Prostate gland (tissue), 2 donors: ENCODE measurements around the gene LRRTM3. TPM values are rescaled to one million over a fixed set of nuclear protein-coding genes. Genes with fewer than 3 reads are reported as not detected.

Experiments used
- DNase-seq: peaks from one replicate; pipeline ENCODE4 v3.0.0-alpha.2; 2019; ENCODE audit warnings: low spot score
- H3K27ac ChIP-seq, 2 donors: fragments of 200-600 bp; sonication (generic); 2 replicates each; pipeline ENCODE4 v1.5.1; 2017 to 2019
- H3K27me3 ChIP-seq: fragments of 200-600 bp; sonication (generic); replicated peaks from 2 replicates; pipeline ENCODE4 v1.5.1; 2019; ENCODE audit not compliant: insufficient read depth
- H3K36me3 ChIP-seq, 2 donors: fragments of 200-600 bp; sonication (generic); 1 replicate in 1 of 2; 2 replicates in 1 of 2; pipeline versions ENCODE4 v1.5.1 to v1.8.1; 2017 to 2019
- H3K4me1 ChIP-seq: fragments of 200-600 bp; sonication (generic); replicated peaks from 2 replicates; pipeline ENCODE4 v1.5.1; 2019
- H3K4me3 ChIP-seq, 2 donors: fragments of 200-600 bp; sonication (generic); 2 replicates each; pipeline ENCODE4 v1.5.1; 2017 to 2019
- H3K9me3 ChIP-seq: fragments of 200-600 bp; sonication (generic); 2 replicates; pipeline ENCODE4 v1.5.1; 2017
- POLR2A ChIP-seq: fragments of 450-650 bp; IDR thresholded peaks from one replicate; pipeline ENCODE4 v1.6.1; 2016; ENCODE audit warnings: antibody characterized with exemption, mild to moderate bottlenecking
- POLR2AphosphoS5 ChIP-seq: sonication (generic); formaldehyde crosslinking; IDR thresholded peaks from one replicate; pipeline ENCODE4 v1.6.1; 2017; ENCODE audit warnings: antibody characterized with exemption
- WGBS: methylation state at CpG from one replicate; pipeline ENCODE4 v1.1.5; 2018; 5-methylcytosine and 5-hydroxymethylcytosine counted together
- intact Hi-C: fragments of 100-400 bp; cut with DNase I; formaldehyde crosslinking; loops from one replicate; pipeline ENCODE4 v1.14.2; 2022
- total RNA-seq, 2 donors: library from RNA; depleted of rRNA; stranded (reverse); fragments of >200 nt; gene quantifications; one replicate each; pipeline ENCODE4 v1.1.0, GENCODE V29; 2016
- TF ChIP-seq, protein P1 (sequence below), 4 experiments: fragments of 200-600 bp in 2 of 4; fragments of 450-650 bp in 2 of 4; sonication (generic) in 2 of 4; IDR thresholded peaks; 1 replicate in 3 of 4; 2 replicates in 1 of 4; pipeline ENCODE4 v1.5.1; 2016 to 2019; ENCODE audit warnings: antibody characterized with exemption in 4 of 4, mild to moderate bottlenecking in 2 of 4, moderate library complexity in 2 of 4

Gene LRRTM3
- total RNA-seq, 2 donors from 2014 or later, result 0.14 to 2.3 TPM

DNA sequence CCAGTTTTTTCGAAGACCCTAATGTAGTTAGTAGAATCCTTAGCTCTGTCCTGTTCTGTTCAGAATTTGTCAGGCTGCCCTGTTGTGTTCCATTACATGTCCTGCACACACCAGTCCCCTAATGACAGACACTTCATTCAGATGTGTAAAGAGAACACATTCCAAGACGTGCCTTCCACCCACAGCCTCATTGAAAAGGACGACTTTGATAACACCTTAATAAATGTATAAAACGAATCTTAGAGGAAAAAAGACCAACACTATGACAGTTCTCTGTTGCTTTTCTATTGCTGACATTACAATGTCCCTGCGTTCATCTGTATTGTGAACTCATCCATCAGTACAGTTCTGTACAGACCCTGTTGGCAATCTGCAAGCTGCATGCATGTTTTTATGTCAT lies 3.5 kb downstream of the LRRTM3 start:
- WGBS, result 48% methylated on average over 5 of the region's 5 CpGs
- no peak overlapping the region for H3K27ac ChIP-seq
- peaks cover 8% of the 10 kb centered on the region for H3K27me3 ChIP-seq
- no peak for DNase-seq
- intact Hi-C loops, result loop anchor here (10.0 kb wide), 1 partner anchor 585 kb away; no protein-coding TSS in a partner anchor
- no peaks in the 10 kb centered on the region for H3K36me3 ChIP-seq
- no peak overlapping the region for H3K4me3 ChIP-seq
- no peaks in the 10 kb centered on the region for H3K9me3 ChIP-seq
- no peaks in the 10 kb centered on the region for H3K4me1 ChIP-seq
- TF ChIP-seq POLR2AphosphoS5 (no peak), POLR2A (no peak)
- TF ChIP-seq, protein P1, sequence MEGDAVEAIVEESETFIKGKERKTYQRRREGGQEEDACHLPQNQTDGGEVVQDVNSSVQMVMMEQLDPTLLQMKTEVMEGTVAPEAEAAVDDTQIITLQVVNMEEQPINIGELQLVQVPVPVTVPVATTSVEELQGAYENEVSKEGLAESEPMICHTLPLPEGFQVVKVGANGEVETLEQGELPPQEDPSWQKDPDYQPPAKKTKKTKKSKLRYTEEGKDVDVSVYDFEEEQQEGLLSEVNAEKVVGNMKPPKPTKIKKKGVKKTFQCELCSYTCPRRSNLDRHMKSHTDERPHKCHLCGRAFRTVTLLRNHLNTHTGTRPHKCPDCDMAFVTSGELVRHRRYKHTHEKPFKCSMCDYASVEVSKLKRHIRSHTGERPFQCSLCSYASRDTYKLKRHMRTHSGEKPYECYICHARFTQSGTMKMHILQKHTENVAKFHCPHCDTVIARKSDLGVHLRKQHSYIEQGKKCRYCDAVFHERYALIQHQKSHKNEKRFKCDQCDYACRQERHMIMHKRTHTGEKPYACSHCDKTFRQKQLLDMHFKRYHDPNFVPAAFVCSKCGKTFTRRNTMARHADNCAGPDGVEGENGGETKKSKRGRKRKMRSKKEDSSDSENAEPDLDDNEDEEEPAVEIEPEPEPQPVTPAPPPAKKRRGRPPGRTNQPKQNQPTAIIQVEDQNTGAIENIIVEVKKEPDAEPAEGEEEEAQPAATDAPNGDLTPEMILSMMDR (IDR thresholded peaks at IDR 0.05), result no peak

GRCh38 chr10:66931340-66931948 lies 5.6 kb downstream of the LRRTM3 start:
- Histone ChIP-seq H3K27me3 (peaks cover 8% of the 10 kb centered on the region), H3K9me3 (no peaks in the 10 kb centered on the region), H3K4me1 (no peaks in the 10 kb centered on the region), H3K27ac (no peak overlapping the region), H3K36me3 (no peaks in the 10 kb centered on the region), H3K4me3 (no peak overlapping the region)
- TF ChIP-seq POLR2A (no peak), POLR2AphosphoS5 (no peak)
- TF ChIP-seq, protein P1 (IDR thresholded peaks at IDR 0.05), result peak; percentile 17 to 82 (median 60)
- intact Hi-C loops, result no loop called here
- WGBS, result 29% methylated on average over 5 of the region's 5 CpGs
- peak; percentile 8 for DNase-seq

GRCh38 chr10:66931949-66932343 lies 6.1 kb downstream of the LRRTM3 start:
- 51% methylated on average over 3 of the region's 3 CpGs for WGBS
- DNase-seq, result no peak
- H3K27me3 ChIP-seq, result peaks cover 8% of the 10 kb centered on the region
- TF ChIP-seq, protein P1 (IDR thresholded peaks at IDR 0.05), result no peak
- no peak for TF ChIP-seq POLR2A
- TF ChIP-seq POLR2AphosphoS5, result no peak
- no peak overlapping the region for H3K27ac ChIP-seq
- no peaks in the 10 kb centered on the region for H3K36me3 ChIP-seq
- H3K9me3 ChIP-seq, result no peaks in the 10 kb centered on the region
- no peak overlapping the region for H3K4me3 ChIP-seq
- H3K4me1 ChIP-seq, result no peaks in the 10 kb centered on the region
- intact Hi-C loops, result no loop called here

DNA sequence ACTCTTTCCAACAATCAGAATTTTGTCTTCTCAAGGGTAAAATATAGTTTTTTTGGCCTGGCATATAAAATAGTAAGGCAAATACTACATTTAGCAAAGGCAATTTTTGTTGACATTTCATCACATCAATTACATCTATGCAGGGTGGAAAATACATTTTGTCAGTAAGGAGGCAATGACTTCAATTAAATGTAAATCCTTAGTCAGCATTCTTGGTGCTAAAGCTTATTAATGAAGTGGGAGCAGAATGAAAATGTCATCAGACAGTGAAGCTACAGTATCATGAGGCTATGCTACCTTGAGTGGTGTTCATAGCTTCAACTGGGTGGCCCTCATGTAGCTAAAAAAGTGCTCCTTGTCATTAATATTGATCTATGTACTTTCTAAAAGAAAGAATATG lies 8.9 kb downstream of the LRRTM3 start:
- no peaks in the 10 kb centered on the region for H3K4me1 ChIP-seq
- TF ChIP-seq, protein P1 (IDR thresholded peaks at IDR 0.05), result no peak
- TF ChIP-seq POLR2AphosphoS5 (no peak), POLR2A (no peak)
- DNase-seq, result no peak
- H3K36me3 ChIP-seq, result no peaks in the 10 kb centered on the region
- no peaks in the 10 kb centered on the region for H3K27me3 ChIP-seq
- no peak overlapping the region for H3K4me3 ChIP-seq
- no peak overlapping the region for H3K27ac ChIP-seq
- intact Hi-C loops, result no loop called here
- no peaks in the 10 kb centered on the region for H3K9me3 ChIP-seq

GRCh38 chr10:66940965-66941364 lies 15.1 kb downstream of the LRRTM3 start:
- WGBS, result 15% methylated on average over 3 of the region's 3 CpGs
- no peak overlapping the region for H3K4me3 ChIP-seq
- intact Hi-C loops, result no loop called here

More at GRCh38 chr10:66940965-66941364, 15.1 kb downstream of the LRRTM3 start:
- H3K27me3 ChIP-seq, result no peaks in the 10 kb centered on the region
- no peak overlapping the region for H3K27ac ChIP-seq
- TF ChIP-seq POLR2AphosphoS5, result no peak
- TF ChIP-seq, protein P1 (IDR thresholded peaks at IDR 0.05), result no peak
- TF ChIP-seq POLR2A, result no peak
- no peaks in the 10 kb centered on the region for H3K9me3 ChIP-seq
- no peaks in the 10 kb centered on the region for H3K4me1 ChIP-seq
- no peaks in the 10 kb centered on the region for H3K36me3 ChIP-seq
- DNase-seq, result no peak
